Upper lobe of left lung (tissue), 4 donors: ENCODE measurements around the gene DHRS1.

Experiments used
- POLR2A ChIP-seq, 4 donors: fragments of 450-650 bp; IDR thresholded peaks; one replicate each; pipeline ENCODE4 v1.5.1; 2016 to 2017; ENCODE audit warnings: antibody characterized with exemption in 4 of 4, mild to moderate bottlenecking in 2 of 4
- TF ChIP-seq, protein P1 (sequence below), 6 experiments: fragments of 450-650 bp in 4 of 6; fragments of 200-600 bp in 2 of 6; sonication (generic) in 2 of 6; IDR thresholded peaks; one replicate each; pipeline ENCODE4 v1.5.1; 2016 to 2019; ENCODE audit warnings: antibody characterized with exemption in 6 of 6

DNA sequence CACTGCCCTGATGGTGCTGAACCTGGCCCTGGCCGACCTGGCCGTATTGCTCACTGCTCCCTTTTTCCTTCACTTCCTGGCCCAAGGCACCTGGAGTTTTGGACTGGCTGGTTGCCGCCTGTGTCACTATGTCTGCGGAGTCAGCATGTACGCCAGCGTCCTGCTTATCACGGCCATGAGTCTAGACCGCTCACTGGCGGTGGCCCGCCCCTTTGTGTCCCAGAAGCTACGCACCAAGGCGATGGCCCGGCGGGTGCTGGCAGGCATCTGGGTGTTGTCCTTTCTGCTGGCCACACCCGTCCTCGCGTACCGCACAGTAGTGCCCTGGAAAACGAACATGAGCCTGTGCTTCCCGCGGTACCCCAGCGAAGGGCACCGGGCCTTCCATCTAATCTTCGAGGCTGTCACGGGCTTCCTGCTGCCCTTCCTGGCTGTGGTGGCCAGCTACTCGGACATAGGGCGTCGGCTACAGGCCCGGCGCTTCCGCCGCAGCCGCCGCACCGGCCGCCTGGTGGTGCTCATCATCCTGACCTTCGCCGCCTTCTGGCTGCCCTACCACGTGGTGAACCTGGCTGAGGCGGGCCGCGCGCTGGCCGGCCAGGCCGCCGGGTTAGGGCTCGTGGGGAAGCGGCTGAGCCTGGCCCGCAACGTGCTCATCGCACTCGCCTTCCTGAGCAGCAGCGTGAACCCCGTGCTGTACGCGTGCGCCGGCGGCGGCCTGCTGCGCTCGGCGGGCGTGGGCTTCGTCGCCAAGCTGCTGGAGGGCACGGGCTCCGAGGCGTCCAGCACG is 16.4 kb upstream of the DHRS1 start:
- TF ChIP-seq, protein P1, sequence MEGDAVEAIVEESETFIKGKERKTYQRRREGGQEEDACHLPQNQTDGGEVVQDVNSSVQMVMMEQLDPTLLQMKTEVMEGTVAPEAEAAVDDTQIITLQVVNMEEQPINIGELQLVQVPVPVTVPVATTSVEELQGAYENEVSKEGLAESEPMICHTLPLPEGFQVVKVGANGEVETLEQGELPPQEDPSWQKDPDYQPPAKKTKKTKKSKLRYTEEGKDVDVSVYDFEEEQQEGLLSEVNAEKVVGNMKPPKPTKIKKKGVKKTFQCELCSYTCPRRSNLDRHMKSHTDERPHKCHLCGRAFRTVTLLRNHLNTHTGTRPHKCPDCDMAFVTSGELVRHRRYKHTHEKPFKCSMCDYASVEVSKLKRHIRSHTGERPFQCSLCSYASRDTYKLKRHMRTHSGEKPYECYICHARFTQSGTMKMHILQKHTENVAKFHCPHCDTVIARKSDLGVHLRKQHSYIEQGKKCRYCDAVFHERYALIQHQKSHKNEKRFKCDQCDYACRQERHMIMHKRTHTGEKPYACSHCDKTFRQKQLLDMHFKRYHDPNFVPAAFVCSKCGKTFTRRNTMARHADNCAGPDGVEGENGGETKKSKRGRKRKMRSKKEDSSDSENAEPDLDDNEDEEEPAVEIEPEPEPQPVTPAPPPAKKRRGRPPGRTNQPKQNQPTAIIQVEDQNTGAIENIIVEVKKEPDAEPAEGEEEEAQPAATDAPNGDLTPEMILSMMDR (IDR thresholded peaks at IDR 0.05), result peak; percentile 20 to 81 (median 44)
- peak in 1 of 4 donors; percentile 5 for TF ChIP-seq POLR2A (IDR thresholded peaks at IDR 0.05)
